Neural progenitor cell (in vitro differentiated cells): ENCODE results near the gene SEMA4D. TPM values are rescaled to one million over a fixed set of nuclear protein-coding genes. Genes with fewer than 3 reads are reported as not detected.
"Not testable (repeated sequence)": the region's sequence is repeated elsewhere in the genome, so short reads cannot be mapped to it uniquely, and the experiment has no call there.

ENCODE experiments used
- DNase-seq: peaks from one replicate; pipeline ENCODE4 v3.0.0-alpha.2; 2016; ENCODE audit warnings: low spot score
- H2AFZ ChIP-seq: fragments of 200-600 bp; sonication (generic); replicated peaks from 2 replicates; pipeline ENCODE4 v1.6.1; 2016; ENCODE audit warnings: antibody characterized with exemption
- H3F3A ChIP-seq: fragments of 200-600 bp; sonication (generic); 2 replicates; pipeline ENCODE4 v1.6.1; 2016; ENCODE audit warnings: antibody characterized with exemption, low read depth
- H3K27ac ChIP-seq: fragments of 200-600 bp; sonication (generic); 2 replicates; pipeline ENCODE4 v1.5.1; 2016; ENCODE audit warnings: mild to moderate bottlenecking
- H3K27me3 ChIP-seq: fragments of 200-600 bp; sonication (generic); 2 replicates; pipeline ENCODE4 v1.6.1; 2016; ENCODE audit warnings: mild to moderate bottlenecking, moderate library complexity
- H3K36me3 ChIP-seq: fragments of 200-600 bp; sonication (generic); 2 replicates; pipeline ENCODE4 v1.5.1; 2016
- H3K4me1 ChIP-seq: fragments of 200-600 bp; sonication (generic); 2 replicates; pipeline ENCODE4 v1.6.1; 2016; ENCODE audit warnings: mixed run types
- H3K4me2 ChIP-seq: fragments of 200-600 bp; sonication (generic); 2 replicates; pipeline ENCODE4 v1.6.1; 2016
- H3K4me3 ChIP-seq: fragments of 200-600 bp; sonication (generic); 2 replicates; pipeline ENCODE4 v1.5.1; 2016
- H3K79me2 ChIP-seq: fragments of 200-600 bp; sonication (generic); 2 replicates; pipeline ENCODE4 v1.6.1; 2016; ENCODE audit warnings: low read depth
- H3K9ac ChIP-seq: fragments of 200-600 bp; sonication (generic); 2 replicates; pipeline ENCODE4 v1.6.1; 2016
- H3K9me3 ChIP-seq: fragments of 200-600 bp; sonication (generic); 2 replicates; pipeline ENCODE4 v1.5.1; 2016; ENCODE audit warnings: low read depth
- H4K20me1 ChIP-seq: fragments of 200-600 bp; sonication (generic); 2 replicates; pipeline ENCODE4 v1.6.1; 2016; ENCODE audit warnings: low read depth
- H3K27ac Mint-ChIP-seq: 3 replicates; pipeline ENCODE4 v1.8.0; 2021; ENCODE audit warnings: mixed read lengths
- H3K27me3 Mint-ChIP-seq: 2 replicates; pipeline ENCODE4 v1.8.0; 2022; ENCODE audit warnings: low read depth, mild to moderate bottlenecking, inconsistent platforms, moderate library complexity, mixed read lengths; ENCODE audit not compliant: insufficient read depth
- H3K36me3 Mint-ChIP-seq: 3 replicates; pipeline ENCODE4 v1.8.0; 2021; ENCODE audit warnings: mixed read lengths
- H3K4me1 Mint-ChIP-seq: 3 replicates; pipeline ENCODE4 v1.8.0; 2021; ENCODE audit warnings: mixed read lengths
- H3K4me3 Mint-ChIP-seq: 3 replicates; pipeline ENCODE4 v1.8.0; 2021; ENCODE audit warnings: mild to moderate bottlenecking, moderate library complexity, mixed read lengths
- H3K9me3 Mint-ChIP-seq: 3 replicates; pipeline ENCODE4 v1.8.0; 2020; ENCODE audit warnings: mixed read lengths
- EZH2 ChIP-seq: fragments of 200-600 bp; sonication (generic); IDR thresholded peaks from 2 replicates; pipeline ENCODE4 v1.6.1; 2017; ENCODE audit warnings: antibody characterized with exemption, mild to moderate bottlenecking, moderate library complexity
- EZH2phosphoT487 ChIP-seq: fragments of 200-600 bp; sonication (generic); IDR thresholded peaks from 2 replicates; pipeline ENCODE4 v1.6.1; 2017; ENCODE audit warnings: antibody characterized with exemption
- total RNA-seq: library from RNA; depleted of rRNA; stranded (reverse); fragments of >200 nt; gene quantifications from 2 replicates; pipeline ENCODE4 v1.2.3, GENCODE V29; 2015; ENCODE audit warnings: low replicate concordance
- TF ChIP-seq, protein P1 (sequence below): fragments of 200-600 bp; sonication (generic); IDR thresholded peaks from 2 replicates; pipeline ENCODE4 v1.5.1; 2017; ENCODE audit warnings: antibody characterized with exemption, mild to moderate bottlenecking

The SEMA4D gene
- total RNA-seq, 1 donor from 2014 or later = 19.1 TPM

GRCh38 chr9:89372979-89373378, 124.9 kb downstream of the SEMA4D start:
- Mint-ChIP-seq H3K27me3 (no peaks in the 10 kb centered on the region), H3K27ac (no peak overlapping the region), H3K4me1 (peaks cover 16% of the 10 kb centered on the region), H3K9me3 (no peaks in the 10 kb centered on the region), H3K4me3 (peak overlapping the region; percentile 69), H3K36me3 (peaks cover 1% of the 10 kb centered on the region)
- Histone ChIP-seq H3K79me2 (no peaks in the 10 kb centered on the region), H3K9ac (no peak overlapping the region), H3K4me1 (peaks cover 3% of the 10 kb centered on the region), H3K27me3 (no peaks in the 10 kb centered on the region), H3K36me3 (no peaks in the 10 kb centered on the region), H3K27ac (no peak overlapping the region), H4K20me1 (no peaks in the 10 kb centered on the region), H3K4me2 (no peak overlapping the region), H3K4me3 (no peak overlapping the region), H2AFZ (no peak overlapping the region), H3K9me3 (no peaks in the 10 kb centered on the region), H3F3A (no peaks in the 10 kb centered on the region)
- TF ChIP-seq, protein P1, sequence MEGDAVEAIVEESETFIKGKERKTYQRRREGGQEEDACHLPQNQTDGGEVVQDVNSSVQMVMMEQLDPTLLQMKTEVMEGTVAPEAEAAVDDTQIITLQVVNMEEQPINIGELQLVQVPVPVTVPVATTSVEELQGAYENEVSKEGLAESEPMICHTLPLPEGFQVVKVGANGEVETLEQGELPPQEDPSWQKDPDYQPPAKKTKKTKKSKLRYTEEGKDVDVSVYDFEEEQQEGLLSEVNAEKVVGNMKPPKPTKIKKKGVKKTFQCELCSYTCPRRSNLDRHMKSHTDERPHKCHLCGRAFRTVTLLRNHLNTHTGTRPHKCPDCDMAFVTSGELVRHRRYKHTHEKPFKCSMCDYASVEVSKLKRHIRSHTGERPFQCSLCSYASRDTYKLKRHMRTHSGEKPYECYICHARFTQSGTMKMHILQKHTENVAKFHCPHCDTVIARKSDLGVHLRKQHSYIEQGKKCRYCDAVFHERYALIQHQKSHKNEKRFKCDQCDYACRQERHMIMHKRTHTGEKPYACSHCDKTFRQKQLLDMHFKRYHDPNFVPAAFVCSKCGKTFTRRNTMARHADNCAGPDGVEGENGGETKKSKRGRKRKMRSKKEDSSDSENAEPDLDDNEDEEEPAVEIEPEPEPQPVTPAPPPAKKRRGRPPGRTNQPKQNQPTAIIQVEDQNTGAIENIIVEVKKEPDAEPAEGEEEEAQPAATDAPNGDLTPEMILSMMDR = no peak
- no peak for TF ChIP-seq EZH2phosphoT487
- TF ChIP-seq EZH2 = no peak
- DNase-seq = no peak

DNA sequence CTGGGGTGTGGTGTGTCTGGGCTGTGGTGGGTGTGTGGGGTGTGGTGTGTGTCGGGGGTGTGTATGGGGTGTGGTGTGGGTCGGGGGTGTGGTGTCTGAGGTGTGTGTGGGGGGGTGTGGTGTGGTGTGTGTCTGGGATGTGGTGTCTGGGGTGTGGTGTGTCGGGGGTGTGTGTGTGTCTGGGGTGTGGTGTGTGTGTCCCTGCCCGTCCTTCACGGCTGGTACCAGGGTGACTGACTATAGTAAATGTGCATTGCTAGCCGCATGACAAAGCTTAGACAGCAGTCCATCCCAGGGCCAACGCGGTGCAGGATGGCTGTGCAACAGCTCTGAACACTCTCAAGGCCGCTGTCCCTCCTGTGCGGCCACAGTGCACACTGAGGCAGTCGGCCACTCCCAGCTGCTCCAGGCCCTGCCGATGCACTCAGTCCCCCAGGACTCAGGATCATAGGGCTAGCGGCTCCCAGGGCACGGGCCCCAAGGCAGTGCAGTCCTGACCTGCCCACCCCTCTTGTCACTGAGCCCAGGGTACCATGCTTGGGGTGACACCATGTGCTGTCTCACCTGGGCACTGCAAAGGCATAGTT, 125.6 kb downstream of the SEMA4D start:
- H3K36me3 ChIP-seq = no peaks in the 10 kb centered on the region
- DNase-seq = peak; percentile 37

GRCh38 chr9:89371791-89372190, 126.1 kb downstream of the SEMA4D start:
- not testable (repeated sequence) for H3F3A ChIP-seq, H2AFZ ChIP-seq, H3K36me3 ChIP-seq, H3K79me2 ChIP-seq, H3K4me3 ChIP-seq, H3K27me3 ChIP-seq, H3K9me3 ChIP-seq, H3K36me3 Mint-ChIP-seq, H3K27ac ChIP-seq, H3K9me3 Mint-ChIP-seq, H3K27me3 Mint-ChIP-seq, H4K20me1 ChIP-seq, H3K27ac Mint-ChIP-seq, H3K4me1 Mint-ChIP-seq, H3K4me3 Mint-ChIP-seq, DNase-seq, H3K4me1 ChIP-seq, H3K4me2 ChIP-seq, H3K9ac ChIP-seq

More for the DNA sequence above, 125.6 kb downstream of the SEMA4D start:
- Histone ChIP-seq H3F3A (no peaks in the 10 kb centered on the region), H3K4me3 (no peak overlapping the region), H2AFZ (no peak overlapping the region), H3K27me3 (no peaks in the 10 kb centered on the region), H3K9me3 (no peaks in the 10 kb centered on the region), H3K27ac (no peak overlapping the region), H3K79me2 (no peaks in the 10 kb centered on the region), H3K9ac (no peak overlapping the region), H3K4me1 (peaks cover 3% of the 10 kb centered on the region), H4K20me1 (no peaks in the 10 kb centered on the region), H3K4me2 (no peak overlapping the region)
- no peaks in the 10 kb centered on the region for H3K36me3 Mint-ChIP-seq
- no peak for TF ChIP-seq EZH2phosphoT487
- TF ChIP-seq, protein P1 = no peak
- TF ChIP-seq EZH2 = no peak
- no peak overlapping the region for H3K4me3 Mint-ChIP-seq
- H3K4me1 Mint-ChIP-seq = peaks cover 15% of the 10 kb centered on the region
- H3K9me3 Mint-ChIP-seq = no peaks in the 10 kb centered on the region
- no peaks in the 10 kb centered on the region for H3K27me3 Mint-ChIP-seq
- H3K27ac Mint-ChIP-seq = peak overlapping the region; percentile 21

DNA sequence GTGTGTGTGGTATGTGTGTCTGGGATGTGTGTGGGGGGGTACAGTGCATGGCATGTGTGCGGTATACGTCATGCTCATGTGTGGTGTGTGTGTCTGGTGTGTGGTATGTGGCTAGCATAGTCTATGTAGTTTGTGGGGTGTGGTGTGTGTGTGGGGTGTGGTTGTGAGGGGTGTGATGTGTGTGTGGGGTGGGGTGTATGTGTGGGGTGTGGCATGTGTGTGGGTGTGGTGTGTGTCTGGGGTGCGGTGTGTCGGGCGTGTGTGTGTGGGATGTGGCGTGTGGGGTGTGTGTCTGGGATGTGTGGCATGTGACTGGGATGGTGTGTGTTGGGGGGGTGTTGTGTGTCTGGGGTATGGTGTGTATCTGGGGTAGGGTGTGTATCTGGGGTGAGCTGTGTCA, 127.3 kb downstream of the SEMA4D start:
- H3K9me3 ChIP-seq = no peaks in the 10 kb centered on the region
- DNase-seq = no peak
- Mint-ChIP-seq H3K36me3 (no peaks in the 10 kb centered on the region), H3K27ac (no peak overlapping the region), H3K4me1 (peaks cover 3% of the 10 kb centered on the region), H3K9me3 (no peaks in the 10 kb centered on the region), H3K4me3 (no peak overlapping the region), H3K27me3 (no peaks in the 10 kb centered on the region)
- no peak overlapping the region for H3K4me3 ChIP-seq
- no peaks in the 10 kb centered on the region for H3K27me3 ChIP-seq
- H3K4me2 ChIP-seq = no peak overlapping the region
- H3K79me2 ChIP-seq = no peaks in the 10 kb centered on the region
- no peaks in the 10 kb centered on the region for H3K36me3 ChIP-seq
- no peak overlapping the region for H3K27ac ChIP-seq
- no peaks in the 10 kb centered on the region for H4K20me1 ChIP-seq
- no peak overlapping the region for H2AFZ ChIP-seq
- no peak overlapping the region for H3K9ac ChIP-seq
- peaks cover 1% of the 10 kb centered on the region for H3K4me1 ChIP-seq
- TF ChIP-seq, protein P1 = no peak
- TF ChIP-seq EZH2phosphoT487 (no peak), EZH2 (no peak)
- H3F3A ChIP-seq = no peaks in the 10 kb centered on the region
